Effector CD8-positive, alpha-beta T cell (primary cell): ENCODE results near the gene EEA1.
"Not testable (repeated sequence)": the region's sequence is repeated elsewhere in the genome, so short reads cannot be mapped to it uniquely, and the experiment has no call there.

Source experiments
- DNase-seq: peaks from one replicate; lab custom pipeline; 2025; lab: John Stamatoyannopoulos, UW

The EEA1 gene

GRCh38 chr12:92803903-92804302, 125.2 kb downstream of the EEA1 start:
- no peak for DNase-seq

GRCh38 chr12:92802906-92803305, 126.2 kb downstream of the EEA1 start:
- no peak for DNase-seq

GRCh38 chr12:92796650-92797049, 132.4 kb downstream of the EEA1 start:
- DNase-seq = no peak

GRCh38 chr12:92794814-92795213, 134.3 kb downstream of the EEA1 start:
- DNase-seq = no peak

- DNase-seq = not testable (repeated sequence)
These were observed 134.7 kb downstream of the EEA1 start for GRCh38 chr12:92794356-92794755.

DNA sequence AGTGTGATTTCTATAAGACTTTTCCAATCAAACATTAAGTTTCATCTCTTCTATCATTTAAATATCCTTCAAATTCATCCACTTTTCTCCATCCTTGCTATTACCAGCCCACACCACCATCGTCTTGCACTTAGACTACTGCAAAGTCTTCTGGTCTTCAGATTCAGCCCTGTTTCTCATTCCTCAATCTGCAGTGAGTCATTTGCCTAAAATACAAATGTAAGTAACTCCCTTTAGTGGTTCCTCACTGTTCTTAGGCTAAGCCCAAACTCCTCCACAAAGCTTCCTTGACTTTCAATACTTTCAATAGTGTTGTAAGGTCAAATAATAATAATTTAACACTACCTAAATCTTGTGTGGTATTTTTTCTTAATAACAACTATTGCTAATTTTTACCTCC, 143.1 kb downstream of the EEA1 start:
- no peak for DNase-seq

- DNase-seq = no peak
These were observed 143.5 kb downstream of the EEA1 start for GRCh38 chr12:92785563-92785950.

GRCh38 chr12:92784797-92785562, 144.1 kb downstream of the EEA1 start:
- DNase-seq = no peak

DNA sequence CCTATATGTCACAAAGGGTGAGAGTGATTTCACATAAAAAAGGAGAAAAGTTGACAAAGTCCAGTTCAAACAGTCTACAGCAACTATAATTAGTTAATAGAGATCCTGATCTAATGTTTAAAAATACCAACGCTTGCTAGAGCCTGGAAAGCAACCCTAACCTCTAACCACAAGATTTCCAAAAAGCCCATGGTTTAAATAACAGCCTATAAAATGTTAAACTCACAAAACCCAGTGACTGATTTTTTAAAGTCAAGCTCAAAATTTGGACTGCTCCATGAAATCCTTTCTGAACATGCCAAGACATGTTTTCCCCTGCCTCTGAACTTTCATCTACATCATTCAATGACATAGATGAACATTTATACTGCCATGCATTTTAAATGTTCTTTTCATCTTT, 144.7 kb downstream of the EEA1 start:
- DNase-seq = no peak

- DNase-seq = no peak
These were observed 149.2 kb downstream of the EEA1 start for GRCh38 chr12:92779902-92780301.

DNA sequence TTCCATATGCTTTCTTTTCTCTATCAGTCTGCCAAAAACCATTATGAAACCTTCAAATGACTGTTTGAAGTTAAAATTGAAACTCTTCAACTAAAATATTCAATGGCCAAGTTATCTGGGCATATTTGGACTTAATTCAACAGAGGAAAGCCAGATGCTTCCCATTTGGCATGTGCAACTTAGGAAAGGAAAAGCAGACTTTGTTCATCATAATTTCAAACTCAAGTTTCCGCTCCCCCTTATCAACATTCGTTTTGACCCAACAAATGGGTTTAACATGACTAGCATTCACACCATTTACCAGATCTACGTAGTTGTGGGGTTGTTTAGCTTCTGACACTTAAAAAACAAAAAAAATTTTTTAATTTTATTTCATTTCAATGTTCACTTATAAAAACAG, 150.6 kb downstream of the EEA1 start:
- no peak for DNase-seq

DNA sequence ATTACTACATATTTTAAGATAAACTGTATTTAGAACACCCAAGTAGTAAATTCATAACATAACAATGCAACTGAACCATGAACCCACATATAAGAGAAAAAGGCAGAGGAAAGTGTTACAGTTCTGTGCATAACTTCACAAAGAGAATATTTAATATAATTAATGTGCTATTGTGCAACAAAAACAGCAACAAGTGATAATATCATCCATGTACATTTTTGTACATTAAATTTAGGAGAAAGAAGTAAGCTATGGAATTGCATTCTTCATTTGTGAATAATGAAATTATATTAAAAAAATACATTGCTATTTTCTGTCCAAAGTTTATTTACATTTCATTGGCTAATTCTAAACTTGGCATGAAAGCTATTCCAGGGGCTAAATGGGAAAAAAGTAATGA, 153.7 kb downstream of the EEA1 start:
- no peak for DNase-seq

- no peak for DNase-seq
These were observed 158.1 kb downstream of the EEA1 start for GRCh38 chr12:92771001-92771400.

- DNase-seq = no peak
These were observed 159.8 kb downstream of the EEA1 start for GRCh38 chr12:92769124-92769901.

GRCh38 chr12:92765871-92766270, 163.2 kb downstream of the EEA1 start:
- DNase-seq = no peak

GRCh38 chr12:92764831-92765230, 164.3 kb downstream of the EEA1 start:
- DNase-seq = no peak

DNA sequence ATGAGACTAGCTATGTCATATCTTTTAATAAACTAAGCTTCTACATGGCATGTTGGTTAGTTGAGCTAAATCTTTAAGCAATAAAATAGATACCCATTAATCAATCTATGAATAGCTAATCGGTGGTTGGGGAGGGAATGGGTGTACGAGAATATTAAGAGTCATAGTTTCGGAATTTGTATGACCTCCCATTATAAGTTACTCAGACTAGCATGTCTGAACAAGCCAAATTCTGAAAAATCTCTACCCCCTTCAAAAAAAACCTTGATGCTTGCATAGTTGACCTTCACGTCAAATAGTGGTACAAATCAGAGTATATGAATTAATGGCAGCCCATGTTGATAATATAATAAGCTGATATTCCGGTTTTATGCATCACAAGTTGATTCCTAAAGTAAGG, 166.3 kb downstream of the EEA1 start:
- DNase-seq = no peak

- DNase-seq = no peak
These were observed 169.3 kb downstream of the EEA1 start for GRCh38 chr12:92759634-92760268.

GRCh38 chr12:92757597-92758121, 171.4 kb downstream of the EEA1 start:
- no peak for DNase-seq

DNA sequence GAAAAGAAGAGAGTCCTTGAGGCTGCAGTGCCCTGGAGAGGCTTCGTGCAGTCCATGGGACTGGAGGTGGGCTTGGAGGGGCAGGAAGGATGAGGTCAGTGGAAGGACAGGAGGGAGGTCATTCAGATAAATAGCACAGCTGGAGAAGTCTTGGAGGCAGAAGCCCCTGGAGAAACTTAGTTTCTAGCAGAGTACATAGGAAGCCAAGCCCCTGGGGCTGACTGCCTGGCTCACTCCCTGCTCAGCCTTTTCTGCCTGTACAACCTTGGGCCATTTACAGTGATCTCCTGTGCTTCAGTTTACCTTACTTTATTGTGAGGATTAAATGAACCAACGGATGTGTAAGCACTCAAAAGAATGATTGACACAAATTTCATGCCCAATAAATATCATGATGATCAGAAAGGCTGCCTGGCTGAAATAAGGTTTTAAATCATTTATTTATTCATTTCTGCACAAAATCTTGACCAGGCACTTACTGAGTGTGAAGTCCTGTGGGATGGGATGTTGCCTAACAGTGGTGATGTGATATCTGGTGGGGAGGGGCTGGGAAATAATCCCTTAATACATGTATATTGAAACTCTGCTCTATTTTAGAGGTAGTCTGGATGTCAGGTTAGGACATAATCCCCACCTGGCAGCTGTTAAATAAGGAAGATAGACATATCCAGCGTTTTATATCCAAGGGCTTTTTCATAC, 172.0 kb downstream of the EEA1 start:
- no peak for DNase-seq

GRCh38 chr12:92753976-92754885, 174.9 kb downstream of the EEA1 start:
- DNase-seq = no peak
